GM19025 (cell line): Measurements from ENCODE around the gene MAGIX.

Source experiments
- ATAC-seq: cut with Tn5 transposase; IDR thresholded peaks from one replicate; pipeline ENCODE4 v1.9.1; 2021; ENCODE audit warnings: mild to moderate bottlenecking, low read depth, moderate library complexity; ENCODE audit not compliant: unreplicated experiment

The MAGIX gene

DNA sequence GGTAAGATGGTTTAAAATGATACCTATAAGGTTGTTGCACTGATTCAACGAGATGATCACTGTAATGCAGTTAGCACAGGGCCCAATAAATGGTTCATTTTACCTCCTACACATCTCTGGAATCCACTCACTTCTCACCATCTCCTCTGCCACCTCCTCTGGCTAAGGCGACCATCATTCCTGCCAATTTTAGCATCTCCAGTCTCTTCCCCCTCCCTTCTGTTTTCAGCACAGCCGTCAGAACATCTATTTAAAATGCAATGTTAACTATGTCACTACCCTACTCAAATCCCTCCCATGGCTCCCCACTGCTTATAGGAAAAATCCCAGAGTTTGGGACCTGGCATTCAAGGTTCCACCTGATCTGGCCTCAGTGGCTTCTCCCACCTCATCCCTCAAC lies 41.0 kb downstream of the MAGIX start:
- no peak for ATAC-seq

DNA sequence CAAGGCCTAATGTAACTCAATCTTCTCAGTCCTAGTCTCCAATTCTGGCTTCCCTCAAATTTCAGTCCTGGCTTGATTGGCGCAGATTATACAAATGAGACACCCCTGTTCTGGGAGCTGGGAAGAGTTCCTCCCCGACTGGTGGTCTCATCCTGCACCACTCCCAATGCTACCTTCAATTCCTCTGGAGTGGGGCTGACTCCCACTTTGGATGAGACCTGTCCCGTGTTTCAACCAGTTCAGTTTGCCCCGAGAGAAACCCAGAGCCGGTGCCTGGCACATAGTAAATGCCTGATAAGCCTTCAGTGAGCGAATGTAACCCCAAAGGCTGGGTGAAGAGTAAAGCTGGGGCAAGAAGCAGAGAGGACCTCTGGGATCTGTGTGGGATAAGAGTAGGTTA lies 41.5 kb downstream of the MAGIX start:
- ATAC-seq, result no peak

DNA sequence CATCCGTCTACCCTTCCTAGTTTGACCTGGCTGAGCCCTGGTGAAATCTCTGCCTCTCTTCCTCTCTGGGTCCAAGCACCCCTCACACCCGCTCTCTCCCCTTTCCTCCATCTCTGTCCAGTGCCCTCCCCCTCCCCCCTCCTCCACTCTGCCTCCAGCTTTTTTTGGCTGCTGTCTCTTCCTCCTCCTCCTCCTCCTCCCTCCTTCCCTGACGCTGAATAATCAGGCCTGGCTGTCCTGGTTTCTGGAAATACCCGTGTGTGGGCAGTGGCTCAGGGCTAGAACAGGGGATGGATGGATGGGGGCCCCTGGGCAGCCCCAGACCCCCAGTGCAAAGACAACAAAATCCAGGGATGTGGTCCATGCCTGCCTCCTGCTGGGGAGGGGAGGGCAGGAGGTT lies 42.2 kb downstream of the MAGIX start:
- no peak for ATAC-seq

DNA sequence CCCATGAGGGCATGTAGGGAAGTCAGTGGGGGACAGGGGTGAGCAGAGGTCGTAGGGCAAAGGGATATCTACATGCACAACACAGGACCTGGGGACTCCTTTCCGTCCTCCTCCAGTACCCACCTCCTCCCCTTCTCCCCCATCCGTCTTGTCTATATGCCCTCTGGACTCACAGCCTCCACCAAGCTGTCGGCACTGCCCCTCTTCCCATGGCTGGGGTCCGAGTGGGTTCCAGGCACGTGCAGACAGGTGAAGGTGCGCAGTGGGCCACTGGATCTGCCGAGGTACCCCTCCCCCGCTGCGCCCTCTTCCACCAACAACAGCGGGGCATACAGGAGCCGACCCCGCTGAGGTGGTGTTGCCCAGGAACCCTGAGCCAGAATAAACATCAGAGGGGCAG lies 42.9 kb downstream of the MAGIX start:
- ATAC-seq, result no peak

DNA sequence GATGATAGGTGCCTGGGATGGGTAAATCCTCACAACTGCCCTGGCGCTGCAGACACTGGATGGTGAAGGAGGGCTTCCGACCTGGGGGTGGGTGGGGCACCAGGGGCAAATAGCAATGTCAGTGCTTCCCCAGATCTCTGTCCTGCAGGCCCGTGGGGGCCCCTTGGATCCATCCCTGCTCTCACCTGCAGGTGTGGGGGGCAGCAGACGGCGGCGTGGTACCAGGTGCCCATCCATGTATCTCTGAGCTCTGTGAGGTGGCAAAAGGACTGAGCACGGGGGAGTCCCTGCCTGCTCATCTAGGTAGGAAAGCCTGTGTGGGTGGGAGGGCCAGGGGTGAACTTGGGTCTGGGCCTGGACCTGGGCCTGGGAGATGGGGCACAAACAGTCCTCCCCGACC lies 44.0 kb downstream of the MAGIX start:
- no peak for ATAC-seq

DNA sequence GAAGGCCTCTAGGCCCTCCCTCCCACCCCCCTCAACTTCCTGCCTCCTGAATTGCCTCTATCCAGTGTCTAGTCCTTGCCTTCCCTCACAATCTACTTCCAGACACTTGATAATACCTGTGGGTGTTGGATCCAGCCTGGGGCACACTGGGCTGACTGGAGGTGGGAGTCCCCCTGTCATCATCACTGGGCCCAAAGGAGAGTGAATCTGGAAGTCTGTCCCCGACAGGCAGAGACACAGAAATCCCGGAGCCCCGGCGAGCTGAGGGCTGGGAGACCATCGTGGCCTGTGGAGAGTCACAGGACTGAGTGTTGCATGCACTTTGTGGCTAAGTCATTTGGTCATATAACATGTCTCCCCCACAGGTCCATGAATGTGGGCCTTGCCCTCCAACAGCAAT lies 45.8 kb downstream of the MAGIX start:
- no peak for ATAC-seq

DNA sequence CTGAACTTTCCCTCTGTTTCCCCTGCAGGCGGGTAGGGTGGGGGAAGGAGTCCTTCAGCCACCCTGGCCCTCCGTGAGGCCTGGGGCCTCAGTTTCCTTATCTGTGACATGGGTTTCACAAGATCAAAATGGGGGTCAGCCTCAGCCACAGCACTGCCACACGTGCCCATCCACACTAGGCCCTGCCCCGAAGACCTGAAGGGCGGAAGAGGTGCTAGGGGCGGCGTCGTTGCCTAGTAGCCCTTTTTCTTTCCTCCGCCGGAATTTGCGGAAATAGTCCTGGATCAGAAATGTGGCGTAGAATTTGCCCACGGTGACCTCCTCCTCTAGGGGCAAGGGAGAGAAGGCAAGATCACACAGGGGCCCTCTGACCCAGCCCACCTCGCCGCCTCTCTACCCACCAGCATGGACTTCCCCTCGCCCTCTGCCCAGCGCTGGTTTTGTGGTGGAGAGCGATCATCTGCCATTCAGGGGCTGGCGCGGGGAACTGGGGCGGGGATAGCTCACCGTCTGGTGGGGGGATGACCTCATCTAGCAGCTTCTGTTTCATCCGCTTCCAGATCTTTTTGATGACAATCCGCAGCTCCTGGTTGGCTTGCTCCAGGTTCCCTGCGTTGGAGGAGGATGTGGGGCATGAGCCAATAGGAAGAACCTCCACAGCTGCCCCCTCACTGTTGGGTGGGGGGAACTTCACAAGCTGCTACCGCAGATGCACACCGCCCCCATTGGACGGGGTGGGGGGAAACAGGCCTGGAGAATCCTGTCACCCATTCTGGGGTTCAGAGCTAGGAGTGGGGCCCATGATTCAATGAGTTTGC lies 47.1 kb downstream of the MAGIX start:
- no peak for ATAC-seq

DNA sequence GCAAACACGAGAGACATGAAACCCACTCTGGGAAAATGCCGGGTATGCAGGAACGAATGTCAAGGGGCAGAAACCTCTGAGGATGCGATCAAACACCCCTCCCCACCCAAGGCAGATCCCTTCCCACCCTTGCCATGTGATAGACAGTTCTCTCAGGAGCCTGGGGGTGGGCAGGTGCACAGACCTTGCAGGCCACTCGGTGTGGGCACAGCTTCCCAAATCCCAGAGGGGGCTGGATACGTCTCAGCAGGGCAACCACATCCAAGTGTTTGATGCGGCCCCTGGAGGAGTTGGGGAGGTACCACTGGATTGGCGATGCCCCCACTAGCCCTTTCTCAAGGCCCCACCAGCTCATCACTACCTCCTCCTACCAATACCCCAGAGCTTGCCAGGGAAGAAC lies 47.8 kb downstream of the MAGIX start:
- ATAC-seq, result no peak

DNA sequence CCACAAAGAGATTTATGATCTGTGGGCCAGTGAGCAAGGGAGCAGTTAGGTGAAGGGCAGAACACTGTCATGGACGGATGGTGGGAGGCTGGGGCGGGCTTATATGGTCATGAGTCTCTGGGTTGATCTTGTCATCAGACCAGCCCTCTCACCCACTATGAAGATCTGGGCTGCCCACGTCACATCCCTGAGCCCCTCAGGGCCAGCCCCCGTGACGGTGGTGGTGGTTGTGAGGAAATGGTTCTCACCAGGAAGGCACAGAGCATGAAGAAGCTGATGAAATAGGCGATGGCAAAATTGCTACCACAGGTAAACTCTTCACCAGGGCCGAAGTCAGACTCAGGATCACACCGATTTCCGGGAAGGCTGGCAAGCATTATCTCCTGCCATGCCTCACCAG lies 48.5 kb downstream of the MAGIX start:
- no peak for ATAC-seq

DNA sequence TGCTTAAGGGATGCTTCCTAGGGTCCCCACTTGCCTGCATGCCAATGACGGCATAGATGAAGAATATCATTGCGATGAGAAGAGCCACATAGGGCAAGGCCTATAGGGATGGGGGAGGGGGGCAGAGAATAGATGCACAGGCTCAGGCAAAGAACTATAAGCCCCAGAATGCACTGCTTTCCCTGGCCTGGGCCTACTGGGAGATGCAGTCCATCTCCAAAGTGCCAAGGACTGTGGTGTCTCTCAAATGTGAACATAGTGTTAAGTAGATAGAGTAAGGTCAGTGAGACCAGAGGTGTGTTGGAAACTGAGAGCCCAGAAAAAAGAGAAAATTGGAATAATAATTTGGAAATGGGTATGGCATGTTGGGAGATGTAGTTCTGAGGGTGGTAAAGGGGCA lies 49.7 kb downstream of the MAGIX start:
- no peak for ATAC-seq

DNA sequence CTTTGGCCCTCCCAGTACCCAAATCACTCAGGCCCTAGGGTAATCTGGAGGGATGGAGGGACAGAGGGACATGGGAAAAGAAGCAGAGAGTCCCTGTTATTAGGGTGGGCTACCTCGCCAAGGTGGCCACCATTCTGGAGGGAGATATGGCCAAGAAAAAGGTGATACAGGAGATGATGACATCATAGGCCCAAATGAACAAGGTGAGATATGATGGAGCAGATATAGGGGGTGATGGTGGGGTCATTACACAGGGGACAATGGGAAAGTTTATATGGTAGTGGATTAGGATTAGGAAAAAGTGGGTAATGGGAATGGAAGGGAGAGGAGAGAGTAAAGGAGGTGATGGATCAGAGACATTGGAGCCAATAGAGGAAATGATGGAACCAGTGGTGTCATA lies 50.3 kb downstream of the MAGIX start:
- no peak for ATAC-seq

DNA sequence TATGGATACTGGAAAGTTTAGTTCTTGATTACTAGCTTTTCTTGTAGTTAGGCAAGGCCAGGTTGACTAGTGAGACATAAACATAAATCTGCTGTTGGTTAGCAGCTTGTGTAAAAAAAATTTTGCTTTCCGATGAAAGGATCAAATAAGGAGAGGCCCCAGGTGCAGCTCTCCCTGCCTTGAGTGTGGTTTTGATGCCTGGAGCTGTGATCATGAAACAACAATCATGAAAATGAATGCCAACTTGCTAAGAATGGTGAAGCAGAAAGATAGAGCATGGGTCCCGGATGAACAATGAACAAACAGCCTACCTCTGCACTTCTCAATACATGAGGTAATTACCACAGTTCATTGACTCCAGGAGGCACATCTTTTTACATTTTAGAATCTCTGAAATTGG lies 51.9 kb downstream of the MAGIX start:
- no peak for ATAC-seq

DNA sequence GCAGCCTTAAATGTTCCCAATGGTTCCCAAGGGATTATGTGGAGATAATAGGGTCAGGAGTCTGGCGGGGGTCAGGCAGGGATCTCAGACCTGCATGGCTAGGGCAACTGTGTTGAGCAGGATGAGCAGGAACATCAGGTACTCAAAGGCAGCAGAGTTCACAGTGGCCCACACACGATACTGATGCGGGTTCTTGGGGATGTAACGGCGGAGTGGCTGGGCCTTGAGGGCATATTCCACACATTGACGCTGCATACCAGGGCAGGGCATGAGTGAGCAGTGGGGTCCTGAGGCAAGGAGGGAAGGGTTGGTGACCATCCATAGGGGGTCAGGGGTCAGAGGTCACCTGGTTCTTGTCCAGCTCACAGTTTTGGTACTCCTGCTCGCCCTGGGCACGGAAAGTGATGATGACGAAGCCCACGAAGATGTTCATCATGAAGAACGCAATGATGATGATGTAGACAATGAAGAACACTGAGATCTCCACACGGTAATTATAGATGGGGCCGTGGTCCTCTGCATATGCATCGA lies 52.5 kb downstream of the MAGIX start:
- ATAC-seq, result no peak
